ENCODE measurements around the gene ADIG. TPM values are rescaled to one million over a fixed set of nuclear protein-coding genes. Genes with fewer than 3 reads are reported as not detected.
A peak's percentile ranks its signal among the peaks of the same experiment; 100 is the strongest.

ADIG gene
- polyA plus RNA-seq, 4 donors, result not detected

DNA sequence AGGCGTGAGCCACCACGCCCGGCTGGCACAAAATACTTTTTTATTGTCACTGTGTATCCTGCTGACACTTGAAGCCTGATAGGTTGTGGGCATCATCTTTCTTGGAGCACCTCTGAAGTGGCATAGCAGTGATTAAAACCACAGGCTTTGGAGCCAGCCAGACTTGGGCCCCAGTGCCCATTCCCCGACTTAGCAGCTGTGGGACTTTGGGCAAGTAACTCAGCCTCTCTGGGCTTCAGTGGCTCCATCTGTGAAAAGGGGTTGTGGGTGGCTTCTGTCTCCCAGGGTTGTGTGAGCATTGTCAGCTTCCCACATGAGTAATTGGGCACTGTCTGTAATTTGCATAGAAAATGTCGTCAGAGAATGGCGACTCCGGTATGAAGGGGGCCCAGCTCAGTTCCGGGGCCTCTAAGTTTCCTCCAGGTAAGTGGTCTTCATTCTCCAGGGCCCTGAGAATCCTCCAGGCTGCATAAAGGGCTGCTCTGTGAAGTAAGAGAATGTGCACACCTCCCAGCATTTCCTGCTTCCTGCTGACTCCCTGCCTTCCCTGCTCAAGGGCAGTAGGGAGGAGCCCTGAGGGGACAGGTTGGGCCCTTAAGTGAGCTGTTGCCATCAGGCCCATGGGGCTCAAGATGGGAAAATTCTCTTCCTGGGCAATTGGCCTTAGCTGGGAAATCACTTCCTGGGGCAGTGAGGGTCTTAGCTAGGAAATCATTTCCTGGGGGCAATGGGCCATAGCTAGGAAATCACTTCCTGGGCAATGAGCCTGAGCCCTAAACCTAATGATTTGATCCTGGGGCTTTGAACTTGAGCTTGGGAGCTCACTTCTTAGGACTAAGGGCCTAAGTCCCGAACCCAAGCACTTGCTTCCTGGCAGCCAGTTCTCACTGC lies 47.8 kb downstream of the ADIG start:
- DNase-seq (ENCODE audit: low read depth in 4 of 4, low spot score in 2 of 4), result no peak

DNA sequence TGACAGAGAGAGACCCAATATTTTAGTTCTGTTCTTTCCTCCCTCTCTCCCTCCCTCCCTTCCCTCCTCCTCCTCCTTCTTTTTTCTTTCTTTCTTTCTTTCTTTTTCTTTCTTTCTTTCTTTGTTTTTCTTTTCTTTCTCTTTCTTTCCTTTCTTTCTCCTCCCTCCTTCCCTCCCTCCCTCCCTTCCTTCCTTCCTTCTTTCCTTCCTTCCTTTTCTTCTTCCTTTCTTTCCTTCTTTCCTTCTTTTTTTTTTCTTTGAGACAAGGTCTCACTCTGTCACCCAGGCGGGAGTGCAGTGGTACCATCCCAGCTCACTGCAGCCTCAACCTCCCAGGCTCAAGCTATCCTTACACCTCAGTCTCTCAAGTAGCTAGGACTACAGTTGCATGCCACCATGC lies 49.0 kb downstream of the ADIG start:
- no peak for DNase-seq (ENCODE audit: low read depth in 4 of 4, low spot score in 2 of 4)

DNA sequence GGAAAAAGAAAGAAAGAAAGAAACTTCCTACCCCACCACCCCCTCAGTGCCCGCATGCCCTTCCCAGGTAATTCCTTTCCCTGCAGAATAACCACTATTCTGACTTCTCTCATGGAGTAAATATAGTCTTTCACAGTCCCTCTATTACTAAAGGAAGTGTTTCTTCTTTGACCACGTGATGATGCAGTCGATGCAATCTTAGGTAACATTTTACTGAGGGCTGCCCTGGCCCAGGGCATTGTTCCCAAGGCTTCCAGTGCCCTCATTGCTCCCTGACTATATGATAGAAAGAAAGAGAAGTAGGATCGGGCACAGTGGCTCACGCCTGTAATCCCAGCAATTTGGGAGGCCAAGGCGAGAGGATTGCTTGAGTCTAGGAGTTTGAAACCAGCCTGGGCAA lies 49.7 kb downstream of the ADIG start:
- DNase-seq (ENCODE audit: low read depth in 4 of 4, low spot score in 2 of 4), result no peak

DNA sequence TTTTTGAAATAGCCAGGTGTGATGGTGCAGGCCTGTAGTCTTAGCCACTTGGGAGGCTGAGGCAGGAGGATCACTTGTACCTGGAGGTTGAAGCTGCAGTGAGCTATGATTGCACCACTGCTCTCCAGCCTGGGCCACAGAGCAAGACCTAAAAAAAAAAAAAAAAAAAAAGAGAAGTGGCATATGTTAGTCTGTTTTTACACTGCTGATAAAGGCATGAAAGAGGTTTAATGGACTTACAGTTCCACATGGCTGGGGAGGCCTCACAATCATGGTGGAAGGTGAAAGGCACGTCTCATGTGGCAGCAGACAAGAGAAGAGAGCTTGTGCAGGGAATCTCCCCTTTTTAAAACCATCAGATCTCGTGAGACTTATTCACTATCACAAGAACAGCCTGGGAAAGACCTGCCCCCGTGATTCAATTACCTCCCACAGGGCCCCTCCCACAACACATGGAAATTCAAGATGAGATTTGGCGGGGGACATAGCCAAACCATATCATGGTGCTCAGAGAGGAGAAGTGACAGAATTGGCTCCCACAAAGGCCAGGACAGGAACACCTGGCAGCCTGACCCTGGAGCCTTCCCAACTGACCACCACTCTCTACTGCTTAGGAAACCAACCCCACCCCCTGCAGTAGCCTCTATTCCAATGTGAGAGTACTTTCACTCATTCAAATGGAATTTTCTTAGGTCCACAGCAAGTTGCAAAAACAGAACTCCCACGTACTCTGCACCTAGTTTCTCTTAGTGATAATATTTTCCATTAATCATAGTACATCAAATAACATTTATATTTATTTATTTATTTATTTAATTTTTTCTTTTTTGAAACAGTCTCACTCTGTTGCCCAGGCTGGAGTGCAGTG lies 50.4 kb downstream of the ADIG start:
- DNase-seq (ENCODE audit: low read depth in 4 of 4, low spot score in 2 of 4), result no peak

DNA sequence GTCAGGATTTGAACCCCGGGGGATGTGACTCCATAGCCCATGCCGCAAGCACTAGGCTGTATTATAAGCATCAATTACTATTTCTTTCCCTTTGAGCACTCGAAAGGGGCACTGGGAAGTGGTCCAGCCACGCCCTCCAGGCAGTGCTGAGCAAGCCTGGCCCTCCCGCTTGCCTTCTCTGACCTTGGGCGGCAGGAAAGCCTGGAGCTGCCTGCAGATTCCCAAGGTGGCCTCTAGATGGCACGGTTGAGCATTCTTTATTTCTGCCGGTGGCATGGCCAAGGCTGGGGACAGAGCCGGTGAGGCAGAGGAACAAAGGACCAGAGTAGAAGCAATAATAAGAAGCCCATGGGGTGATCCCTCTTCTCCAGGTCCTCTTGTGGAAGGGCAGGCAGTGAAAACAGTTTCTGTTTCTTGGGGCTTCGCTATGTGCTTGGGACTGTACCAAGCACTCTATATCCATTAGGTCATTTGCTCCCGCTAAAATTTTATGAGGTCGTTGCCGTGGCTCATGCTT lies 52.6 kb downstream of the ADIG start:
- peak in 1 of 4 donors; percentile 23 for DNase-seq (ENCODE audit: low read depth in 4 of 4, low spot score in 2 of 4)

DNA sequence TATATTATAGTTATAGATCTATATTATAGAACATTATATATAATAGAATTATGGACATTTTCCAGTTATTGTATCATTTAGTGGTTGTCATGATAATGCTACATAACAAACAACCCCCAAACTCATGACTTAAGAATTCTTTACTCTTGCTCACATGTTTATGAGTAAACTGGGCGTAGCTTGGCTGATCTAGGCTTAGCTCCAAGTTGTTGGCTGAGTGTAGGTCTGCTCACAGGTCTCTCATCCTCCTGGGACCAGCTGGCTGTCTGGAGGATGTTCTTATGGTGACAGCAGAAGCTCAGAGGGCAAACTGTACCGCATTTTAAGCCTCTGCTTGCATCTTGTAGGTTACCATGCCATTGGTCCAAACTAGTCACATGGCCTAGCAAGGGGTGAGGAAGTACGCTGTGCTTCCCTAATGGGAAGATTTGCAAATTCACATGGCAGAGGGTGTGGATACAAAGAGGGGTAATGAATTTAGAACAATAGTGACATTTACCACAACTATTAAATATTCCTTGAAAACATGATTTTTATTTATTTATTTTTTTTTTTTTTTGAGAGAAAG lies 54.8 kb downstream of the ADIG start:
- DNase-seq (ENCODE audit: low read depth in 4 of 4, low spot score in 2 of 4), result no peak

Other genes starting within 250 kb of the ADIG start
- under 1 TPM in 1 of 4 donors, not detected in 3; 0.23 TPM for gene LBP, start 234.7 kb upstream of the ADIG start, polyA plus RNA-seq (ENCODE audit: insufficient read length in 4 of 4)
- 10 to 100 TPM; 28.2 to 75.8 (median 33.0) TPM for gene SNHG17, start 145.9 kb upstream of the ADIG start, polyA plus RNA-seq (ENCODE audit: insufficient read length in 4 of 4)
- 10 to 100 TPM; 28.4 to 44.4 (median 38.3) TPM for gene RALGAPB, start 108.4 kb upstream of the ADIG start, polyA plus RNA-seq (ENCODE audit: insufficient read length in 4 of 4)
- 1 to 10 TPM in 2 of 4 donors, under 1 TPM in 2; 0.24 to 2.6 (median 1.1) TPM for gene ARHGAP40, start 20.6 kb downstream of the ADIG start, polyA plus RNA-seq (ENCODE audit: insufficient read length in 4 of 4)
- gene SLC32A1, start 143.3 kb downstream of the ADIG start, polyA plus RNA-seq (ENCODE audit: insufficient read length in 4 of 4), result 1 to 10 TPM in 3 of 4 donors, under 1 TPM in 1; 0.89 to 2.4 (median 2.0) TPM
- 10 to 100 TPM in 2 of 4 donors, 1 to 10 TPM in 2; 9.2 to 10.9 (median 9.8) TPM for gene ACTR5, start 167.3 kb downstream of the ADIG start, polyA plus RNA-seq (ENCODE audit: insufficient read length in 4 of 4)
- 1 to 10 TPM; 6.5 to 8.6 (median 7.4) TPM for gene PPP1R16B, start 224.5 kb downstream of the ADIG start, polyA plus RNA-seq (ENCODE audit: insufficient read length in 4 of 4)

Measured in left renal cortex interstitium (tissue), 4 donors.